Panc1 (cell line): ENCODE results near the gene CUEDC1.

Source experiments
- CTCF ChIP-seq: fragments of 450-650 bp; IDR thresholded peaks from 2 replicates; pipeline ENCODE4 v1.5.1; 2017; ENCODE audit warnings: mild to moderate bottlenecking
- REST ChIP-seq, 2 experiments: IDR thresholded peaks; 2 replicates each; pipeline ENCODE4 v1.6.1; 2011 to 2012; ENCODE audit warnings: low read depth in 2 of 2, control low read depth in 1 of 2, low read length in 1 of 2, mild to moderate bottlenecking in 1 of 2, moderate library complexity in 1 of 2; ENCODE audit not compliant: insufficient read depth in 1 of 2

- TF ChIP-seq CTCF (no peak), REST (IDR thresholded peaks at IDR 0.05; ENCODE audit: insufficient read depth in 1 of 2, low read depth in 2 of 2, low read length in 1 of 2) (no peak)
Observed at GRCh38 chr17:57931488-57932137, 23.6 kb downstream of the CUEDC1 start.
